Lower leg skin (tissue), 3 donors: ENCODE results near the gene DHX58.

ENCODE experiments used
- POLR2A ChIP-seq, 2 donors: fragments of 450-650 bp; IDR thresholded peaks; one replicate each; pipeline ENCODE4 v1.6.1; 2016 to 2017; ENCODE audit warnings: antibody characterized with exemption in 2 of 2, mild to moderate bottlenecking in 1 of 2, moderate library complexity in 1 of 2
- TF ChIP-seq, protein P1 (sequence below), 3 donors: fragments of 450-650 bp; IDR thresholded peaks; one replicate each; pipeline ENCODE4 v1.5.1; 2016; ENCODE audit warnings: antibody characterized with exemption in 3 of 3, mild to moderate bottlenecking in 3 of 3, moderate library complexity in 2 of 3

DNA sequence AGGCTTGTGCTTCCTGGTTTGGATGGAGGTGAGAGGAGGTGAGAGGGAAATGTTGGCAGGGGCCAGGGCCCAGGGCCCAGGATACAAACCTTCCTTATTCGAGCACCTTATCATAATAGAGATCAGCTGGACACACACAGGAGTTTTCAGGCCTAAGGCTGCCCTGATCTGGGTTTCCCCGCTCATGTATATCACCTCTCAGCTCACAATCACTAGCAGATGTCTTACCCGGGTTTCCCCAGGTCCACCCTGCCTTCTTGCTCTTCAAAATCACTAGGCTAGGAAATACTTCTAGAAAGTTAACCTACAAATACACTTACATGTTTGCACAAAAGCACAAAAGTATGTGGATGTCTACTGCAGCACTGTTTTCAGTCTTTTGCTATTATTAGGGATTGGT is 14.3 kb upstream of the DHX58 start:
- TF ChIP-seq, protein P1, sequence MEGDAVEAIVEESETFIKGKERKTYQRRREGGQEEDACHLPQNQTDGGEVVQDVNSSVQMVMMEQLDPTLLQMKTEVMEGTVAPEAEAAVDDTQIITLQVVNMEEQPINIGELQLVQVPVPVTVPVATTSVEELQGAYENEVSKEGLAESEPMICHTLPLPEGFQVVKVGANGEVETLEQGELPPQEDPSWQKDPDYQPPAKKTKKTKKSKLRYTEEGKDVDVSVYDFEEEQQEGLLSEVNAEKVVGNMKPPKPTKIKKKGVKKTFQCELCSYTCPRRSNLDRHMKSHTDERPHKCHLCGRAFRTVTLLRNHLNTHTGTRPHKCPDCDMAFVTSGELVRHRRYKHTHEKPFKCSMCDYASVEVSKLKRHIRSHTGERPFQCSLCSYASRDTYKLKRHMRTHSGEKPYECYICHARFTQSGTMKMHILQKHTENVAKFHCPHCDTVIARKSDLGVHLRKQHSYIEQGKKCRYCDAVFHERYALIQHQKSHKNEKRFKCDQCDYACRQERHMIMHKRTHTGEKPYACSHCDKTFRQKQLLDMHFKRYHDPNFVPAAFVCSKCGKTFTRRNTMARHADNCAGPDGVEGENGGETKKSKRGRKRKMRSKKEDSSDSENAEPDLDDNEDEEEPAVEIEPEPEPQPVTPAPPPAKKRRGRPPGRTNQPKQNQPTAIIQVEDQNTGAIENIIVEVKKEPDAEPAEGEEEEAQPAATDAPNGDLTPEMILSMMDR (IDR thresholded peaks at IDR 0.05) = no peak
- TF ChIP-seq POLR2A (IDR thresholded peaks at IDR 0.05) = no peak
